Right cardiac atrium (tissue), 5 donors: Measurements from ENCODE around the gene DNAH17. TPM values are rescaled to one million over a fixed set of nuclear protein-coding genes. Genes with fewer than 3 reads are reported as not detected.

Source experiments
- ATAC-seq, 2 donors: fragments of 200-7000 bp; cut with Tn5 transposase; one replicate each; pipeline versions ENCODE4 v1.8.0 to v1.9.1; 2020; ENCODE audit warnings: moderate library complexity in 2 of 2, mild to moderate bottlenecking in 1 of 2
- DNase-seq, 3 donors: peaks; one replicate each; pipeline ENCODE4 v3.0.0-alpha.2; 2020
- H3K27ac ChIP-seq: one replicate; pipeline ENCODE4 v1.5.1; 2013; ENCODE audit warnings: mild to moderate bottlenecking, low read length, control low read depth, moderate library complexity
- H3K27me3 ChIP-seq: one replicate; pipeline ENCODE4 v1.6.1; 2013; ENCODE audit not compliant: control insufficient read depth, insufficient read depth
- H3K4me1 ChIP-seq: one replicate; pipeline ENCODE4 v1.6.1; 2013; ENCODE audit warnings: low read length; ENCODE audit not compliant: control insufficient read depth, insufficient read depth
- H3K4me3 ChIP-seq: one replicate; pipeline ENCODE4 v1.5.1; 2013; ENCODE audit warnings: low read length, control low read depth
- H3K9me3 ChIP-seq: one replicate; pipeline ENCODE4 v1.6.1; 2013; ENCODE audit warnings: low read length; ENCODE audit not compliant: control insufficient read depth
- WGBS: extraction: QIAGEN DNeasy Blood & Tissue Kit; methylation state at CpG from one replicate; pipeline ENCODE4 v1.1.7; 2013; 5-methylcytosine and 5-hydroxymethylcytosine counted together
- intact Hi-C, 4 donors: fragments of 100-400 bp; cut with DNase I; formaldehyde crosslinking; loops; one replicate each; pipeline versions ENCODE4 v1.11.0 to v1.14.0; 2022 to 2023
- polyA plus RNA-seq: library from polyadenylated mRNA; stranded (reverse); fragments of 200-250 nt; gene quantifications from one replicate; pipeline ENCODE4 v1.2.3, GENCODE V29; 2013
- total RNA-seq, 4 donors: library from RNA; stranded (reverse); fragmentation: NEBNext Ultra II Directional; extraction: Animal tissue kit (Norgen Biotek cat#: 25700); gene quantifications; one replicate each; pipeline ENCODE4 v1.2.1, GENCODE V29; 2021
- donor health status: healthy with polysubstance abuse.
- donor health status: DM: no; HTN: yes; CAD: no.
- donor health status: DM: no; HTN: no; CAD: no.
- donor health status: DM: no; HTN: yes; CAD: no; lungs with severe emphysema.
- donor health status: DM: yes; HTN: yes; CAD: no.

Gene DNAH17
- total and polyA plus RNA-seq, 5 donors: 0.06 to 0.28 (median 0.19) TPM; not detected in 1

DNA sequence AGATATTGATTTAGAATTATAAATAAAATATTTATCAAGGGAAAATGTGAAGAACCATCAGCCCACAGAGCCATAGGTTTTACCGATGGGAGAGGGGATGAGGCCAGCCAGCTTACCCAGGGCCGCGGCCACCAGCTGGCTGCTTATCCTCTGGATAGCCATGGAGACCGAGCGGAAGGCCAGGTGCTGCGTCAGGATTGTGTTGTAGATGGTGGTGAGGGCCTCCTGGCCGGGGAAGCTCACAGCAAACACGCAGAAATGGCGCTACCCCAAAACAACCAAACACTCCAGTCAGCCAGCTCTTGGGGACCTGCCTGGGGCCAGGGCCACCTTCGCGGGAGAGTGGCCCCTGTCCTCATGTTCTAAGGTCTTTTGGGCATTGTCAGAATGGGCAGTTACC, 97.8 kb downstream of the DNAH17 start:
- ATAC-seq (no peak), DNase-seq (peak in 1 of 3 donors; percentile 21)
- Histone ChIP-seq H3K27me3 (no peaks in the 10 kb centered on the region), H3K4me1 (no peaks in the 10 kb centered on the region), H3K4me3 (no peak overlapping the region), H3K9me3 (no peaks in the 10 kb centered on the region), H3K27ac (no peak overlapping the region)
- 91% methylated on average over 11 of the region's 11 CpGs for WGBS
- intact Hi-C loops: no loop called here

- DNase-seq (no peak), ATAC-seq (no peak)
- no peaks in the 10 kb centered on the region for H3K9me3 ChIP-seq
- intact Hi-C loops: no loop called here
- no peaks in the 10 kb centered on the region for H3K27me3 ChIP-seq
- H3K4me3 ChIP-seq: no peak overlapping the region
- WGBS: 93% methylated on average over 6 of the region's 6 CpGs
- no peak overlapping the region for H3K27ac ChIP-seq
- no peaks in the 10 kb centered on the region for H3K4me1 ChIP-seq
These were observed 98.4 kb downstream of the DNAH17 start for GRCh38 chr17:78478757-78479297.

DNA sequence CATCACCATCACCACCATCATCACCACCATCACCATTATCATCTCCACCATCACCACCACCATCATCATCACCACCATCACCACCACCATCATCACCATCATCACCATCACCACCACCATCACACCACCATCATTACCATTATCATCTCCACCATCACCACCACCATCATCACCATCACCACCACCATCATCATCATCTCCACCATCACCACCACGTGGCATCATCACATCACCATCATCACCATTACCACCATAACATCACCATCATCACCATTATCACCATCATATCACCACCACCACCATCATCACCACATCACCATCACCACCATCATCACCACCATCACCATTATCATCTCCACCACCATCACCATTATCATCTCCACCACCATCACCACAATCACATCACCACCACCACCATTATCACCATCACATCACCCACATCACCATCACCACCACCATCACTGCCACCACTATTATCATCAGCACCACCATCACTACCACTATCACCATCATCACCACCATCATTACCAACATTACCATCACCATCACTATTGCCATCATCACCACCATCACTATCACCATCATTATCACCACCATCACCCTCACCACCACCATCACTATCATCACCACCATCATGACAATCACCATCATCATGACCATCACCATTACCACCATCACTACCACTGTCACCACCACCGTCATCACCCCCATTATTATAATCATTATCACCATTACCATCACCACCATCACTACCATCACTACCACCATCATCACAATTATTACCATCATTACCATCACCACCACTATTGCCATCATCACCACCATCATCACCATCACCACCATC, 99.1 kb downstream of the DNAH17 start:
- DNase-seq (no peak), ATAC-seq (no peak)
- H3K9me3 ChIP-seq: no peaks in the 10 kb centered on the region
- H3K27me3 ChIP-seq: no peaks in the 10 kb centered on the region
- no peak overlapping the region for H3K27ac ChIP-seq
- intact Hi-C loops: no loop called here
- no peak overlapping the region for H3K4me3 ChIP-seq
- no peaks in the 10 kb centered on the region for H3K4me1 ChIP-seq
- WGBS: 87% methylated on average over 2 of the region's 2 CpGs

- DNase-seq (no peak), ATAC-seq (no peak)
- no peaks in the 10 kb centered on the region for H3K27me3 ChIP-seq
- no peaks in the 10 kb centered on the region for H3K9me3 ChIP-seq
- no peak overlapping the region for H3K27ac ChIP-seq
- no peak overlapping the region for H3K4me3 ChIP-seq
- intact Hi-C loops: no loop called here
- 89% methylated on average over 5 of the region's 5 CpGs for WGBS
- H3K4me1 ChIP-seq: no peaks in the 10 kb centered on the region
These were observed 100.2 kb downstream of the DNAH17 start for GRCh38 chr17:78476973-78477372.

DNA sequence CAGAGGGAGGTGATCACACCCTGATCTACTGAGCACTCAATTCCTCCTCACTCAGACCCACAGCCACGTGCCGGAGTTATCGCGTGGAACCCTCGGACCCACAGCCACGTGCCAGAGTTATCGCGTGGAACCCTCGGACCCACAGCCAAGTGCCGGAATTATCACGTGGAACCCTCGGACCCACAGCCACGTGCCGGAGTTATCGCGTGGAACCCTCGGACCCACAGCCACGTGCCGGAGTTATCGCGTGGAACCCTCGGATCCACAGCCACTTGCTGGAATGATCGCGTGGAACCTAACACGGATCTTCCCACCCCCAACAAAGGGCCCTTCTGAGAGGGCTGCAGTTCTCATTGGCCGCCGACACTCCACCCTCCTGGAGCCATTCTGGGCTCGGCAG, 101.0 kb downstream of the DNAH17 start:
- no peaks in the 10 kb centered on the region for H3K9me3 ChIP-seq
- WGBS: 96% methylated on average over 28 of the region's 28 CpGs
- ATAC-seq (no peak), DNase-seq (no peak)
- intact Hi-C loops: no loop called here
- no peak overlapping the region for H3K4me3 ChIP-seq
- no peaks in the 10 kb centered on the region for H3K27me3 ChIP-seq
- H3K27ac ChIP-seq: no peak overlapping the region
- H3K4me1 ChIP-seq: no peaks in the 10 kb centered on the region

- ATAC-seq: no peak
- H3K27ac ChIP-seq: no peak overlapping the region
- H3K9me3 ChIP-seq: no peaks in the 10 kb centered on the region
- no peaks in the 10 kb centered on the region for H3K4me1 ChIP-seq
- intact Hi-C loops: no loop called here
- no peak overlapping the region for H3K4me3 ChIP-seq
- H3K27me3 ChIP-seq: no peaks in the 10 kb centered on the region
- WGBS: 74% methylated on average over 16 of the region's 16 CpGs
- no peak for DNase-seq
These were observed 102.0 kb downstream of the DNAH17 start for GRCh38 chr17:78475211-78475610.

- 57% methylated on average over 18 of the region's 18 CpGs for WGBS
These were observed 102.5 kb downstream of the DNAH17 start for GRCh38 chr17:78474614-78475146.

DNA sequence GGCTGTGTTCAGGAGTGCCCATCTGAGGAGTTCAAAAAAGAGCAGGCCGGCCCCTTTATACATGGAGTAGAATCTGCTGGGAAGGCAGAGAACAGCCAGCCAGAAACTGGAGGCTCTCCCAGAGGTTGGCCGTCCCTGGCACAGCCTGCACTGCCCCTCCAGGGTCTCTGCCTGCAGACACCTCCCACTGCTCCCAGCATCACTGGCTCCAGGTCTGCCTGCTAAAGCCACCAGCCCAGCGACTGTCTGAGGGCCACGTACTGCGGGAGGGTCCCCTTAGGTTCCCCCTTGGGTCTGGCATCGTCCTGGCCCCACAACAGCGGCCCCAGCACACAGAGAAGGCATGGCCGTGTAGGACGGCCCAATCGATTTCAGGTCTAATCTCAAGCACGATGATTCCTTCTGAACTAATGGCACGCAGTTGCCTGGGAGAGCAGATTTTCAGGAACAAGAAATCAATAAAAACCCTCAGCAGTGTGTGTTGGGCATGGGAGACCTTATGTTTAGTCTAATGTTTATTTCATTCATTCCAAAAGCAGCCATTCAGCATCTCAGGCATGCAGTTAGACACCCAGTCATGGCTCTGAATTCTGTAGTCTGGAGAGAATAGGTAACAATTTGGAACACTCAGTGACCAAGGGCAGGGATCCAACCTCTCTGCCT, 103.1 kb downstream of the DNAH17 start:
- no peak overlapping the region for H3K27ac ChIP-seq
- DNase-seq: peak in 1 of 3 donors; percentile 18
- whole genome bisulfite sequencing: 83% methylated on average over 12 of the region's 12 CpGs
- no peaks in the 10 kb centered on the region for H3K4me1 ChIP-seq
- no peak overlapping the region for H3K4me3 ChIP-seq
- no peaks in the 10 kb centered on the region for H3K9me3 ChIP-seq
- H3K27me3 ChIP-seq: no peaks in the 10 kb centered on the region
- ATAC-seq: no peak
- intact Hi-C loops: no loop called here

More at GRCh38 chr17:78474614-78475146, 102.5 kb downstream of the DNAH17 start:
- Histone ChIP-seq H3K27me3 (no peaks in the 10 kb centered on the region), H3K9me3 (no peaks in the 10 kb centered on the region), H3K4me3 (no peak overlapping the region), H3K4me1 (no peaks in the 10 kb centered on the region), H3K27ac (no peak overlapping the region)
- intact Hi-C loops: no loop called here
- ATAC-seq: peak; percentile 18 to 28
- no peak for DNase-seq

DNA sequence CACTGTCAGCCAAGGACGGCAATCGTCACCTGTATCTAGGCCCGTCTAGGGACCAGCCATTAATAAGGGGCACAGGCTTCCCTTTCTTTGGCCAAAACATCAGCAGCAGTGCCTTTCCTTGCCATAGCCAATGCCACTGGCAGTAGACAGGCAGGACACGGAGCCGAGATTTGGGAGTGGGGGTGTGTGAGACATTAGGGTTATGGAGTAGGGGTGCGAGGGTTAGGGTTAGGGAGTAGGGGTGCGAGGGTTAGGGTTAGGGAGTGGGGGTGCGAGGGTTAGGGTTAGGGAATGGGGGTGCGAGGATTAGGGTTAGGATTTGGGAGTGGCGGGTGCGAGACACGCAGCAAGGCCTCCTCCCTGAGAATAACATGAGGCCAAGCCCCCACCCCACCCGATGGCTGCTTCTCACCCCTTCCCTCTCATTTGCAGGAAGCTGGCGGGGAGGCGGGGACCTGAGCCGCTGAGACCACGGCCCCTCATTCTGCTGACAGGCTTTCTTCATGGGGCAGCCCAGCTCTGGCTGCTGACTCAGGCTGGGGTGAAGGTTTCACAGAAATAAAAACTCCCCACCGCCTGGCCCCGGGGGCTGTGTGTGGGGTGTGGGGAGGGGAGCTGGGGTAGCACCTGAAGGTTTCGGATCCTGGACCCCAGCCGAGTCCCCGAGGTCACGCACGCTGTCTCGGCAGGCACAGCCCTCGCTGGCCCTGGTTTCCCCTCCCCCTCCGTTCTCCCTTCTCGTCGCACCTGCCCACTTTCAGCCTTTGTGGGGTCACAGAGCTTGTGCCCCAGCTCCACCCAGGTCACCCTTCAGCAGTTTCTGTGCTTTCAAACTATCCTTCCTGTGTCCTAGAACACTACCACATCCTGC, 104.9 kb downstream of the DNAH17 start:
- 76% methylated on average over 29 of the region's 29 CpGs for WGBS
- intact Hi-C loops: no loop called here
- no peak overlapping the region for H3K4me3 ChIP-seq
- DNase-seq: peak in 1 of 3 donors; percentile 40
- no peaks in the 10 kb centered on the region for H3K4me1 ChIP-seq
- no peak overlapping the region for H3K27ac ChIP-seq
- no peaks in the 10 kb centered on the region for H3K9me3 ChIP-seq
- ATAC-seq: no peak
- H3K27me3 ChIP-seq: no peaks in the 10 kb centered on the region

GRCh38 chr17:78471635-78472034, 105.6 kb downstream of the DNAH17 start:
- intact Hi-C loops: no loop called here
- WGBS: 94% methylated on average over 12 of the region's 12 CpGs
- no peaks in the 10 kb centered on the region for H3K27me3 ChIP-seq

More at GRCh38 chr17:78471635-78472034, 105.6 kb downstream of the DNAH17 start:
- Histone ChIP-seq H3K27ac (no peak overlapping the region), H3K4me3 (no peak overlapping the region), H3K9me3 (no peaks in the 10 kb centered on the region), H3K4me1 (no peaks in the 10 kb centered on the region)
- peak in 1 of 2 donors; percentile 19 for ATAC-seq
- peak in 1 of 3 donors; percentile 29 for DNase-seq
